ENCODE data around the gene KRTAP10-4.
"Not testable (repeated sequence)": the region's sequence is repeated elsewhere in the genome, so short reads cannot be mapped to it uniquely, and the experiment has no call there.

The KRTAP10-4 gene

GRCh38 chr21:44573630-44574456 lies at the start of gene KRTAP10-4:
TSS of gene KRTAP10-4 (plus strand) at chr21:44573729. CDS start at chr21:44573759, 30 bp downstream.
- DNase-seq (ENCODE audit: low read depth in 3 of 3), result not testable (repeated sequence)

GRCh38 chr21:44524414-44525371 lies 48.8 kb upstream of the KRTAP10-4 start:
- DNase-seq (ENCODE audit: low read depth in 3 of 3), result no peak

- no peak for DNase-seq (ENCODE audit: low read depth in 3 of 3)
Measured at GRCh38 chr21:44525391-44526095, 48.0 kb upstream of the KRTAP10-4 start.

GRCh38 chr21:44526096-44526997 lies 47.2 kb upstream of the KRTAP10-4 start:
- DNase-seq (ENCODE audit: low read depth in 3 of 3), result no peak

- no peak for DNase-seq (ENCODE audit: low read depth in 3 of 3)
Measured at GRCh38 chr21:44527156-44527982, 46.2 kb upstream of the KRTAP10-4 start.

GRCh38 chr21:44527983-44528633 lies 45.4 kb upstream of the KRTAP10-4 start:
- no peak for DNase-seq (ENCODE audit: low read depth in 3 of 3)

GRCh38 chr21:44528634-44528995 lies 44.9 kb upstream of the KRTAP10-4 start:
- DNase-seq (ENCODE audit: low read depth in 3 of 3), result no peak

GRCh38 chr21:44529011-44529421 lies 44.5 kb upstream of the KRTAP10-4 start:
- no peak for DNase-seq (ENCODE audit: low read depth in 3 of 3)

GRCh38 chr21:44529503-44530125 lies 43.9 kb upstream of the KRTAP10-4 start:
- DNase-seq (ENCODE audit: low read depth in 3 of 3), result no peak

- no peak for DNase-seq (ENCODE audit: low read depth in 3 of 3)
Measured at GRCh38 chr21:44530221-44530902, 43.2 kb upstream of the KRTAP10-4 start.

- no peak for DNase-seq (ENCODE audit: low read depth in 3 of 3)
Measured at GRCh38 chr21:44530903-44531605, 42.5 kb upstream of the KRTAP10-4 start.

- DNase-seq (ENCODE audit: low read depth in 3 of 3), result no peak
Measured at GRCh38 chr21:44531606-44532564, 41.6 kb upstream of the KRTAP10-4 start.

- DNase-seq (ENCODE audit: low read depth in 3 of 3), result no peak
Measured at GRCh38 chr21:44532712-44533111, 40.8 kb upstream of the KRTAP10-4 start.

GRCh38 chr21:44533121-44533890 lies 40.2 kb upstream of the KRTAP10-4 start:
- DNase-seq (ENCODE audit: low read depth in 3 of 3), result no peak

- DNase-seq (ENCODE audit: low read depth in 3 of 3), result no peak
Measured at GRCh38 chr21:44533891-44534627, 39.5 kb upstream of the KRTAP10-4 start.

All from stimulated activated CD4-positive, alpha-beta T cell treated with anti-CD3 and anti-CD28 coated beads, TNF-alpha, amount 100 ng/mL, for 24 hours (primary cell).